Activated T-helper 1 cell treated with anti-CD3 and anti-CD28 coated beads, Interleukin-12 subunit alpha, Interleukin-12 subunit beta, Interleukin-2, Interleukin-4 antibody, amounts not matched to agents 30 ng/mL and 10 ng/mL and 1 ng/mL, durations not matched to agents 14 hours and 24 hours and 36 hours (primary cell): ENCODE measurements around the gene ACSM6. TPM values are rescaled to one million over a fixed set of nuclear protein-coding genes. Genes with fewer than 3 reads are reported as not detected.
"Not testable (repeated sequence)": the region's sequence is repeated elsewhere in the genome, so short reads cannot be mapped to it uniquely, and the experiment has no call there.

ENCODE experiments used
- DNase-seq: peaks from one replicate; pipeline ENCODE4 v3.0.0; 2021; ENCODE audit warnings: low spot score
- H3K27ac Mint-ChIP-seq: one replicate; pipeline ENCODE4 v1.8.0; 2021; ENCODE audit warnings: mild to moderate bottlenecking, mixed read lengths
- H3K27me3 Mint-ChIP-seq: one replicate; pipeline ENCODE4 v1.8.0; 2022; ENCODE audit warnings: mild to moderate bottlenecking, moderate library complexity, mixed read lengths; ENCODE audit not compliant: insufficient read depth
- H3K36me3 Mint-ChIP-seq: one replicate; pipeline ENCODE4 v1.8.0; 2021; ENCODE audit warnings: low read depth, mixed read lengths
- H3K4me1 Mint-ChIP-seq: one replicate; pipeline ENCODE4 v1.8.0; 2021; ENCODE audit warnings: low read depth, mixed read lengths
- H3K4me3 Mint-ChIP-seq: one replicate; pipeline ENCODE4 v1.8.0; 2021; ENCODE audit warnings: mild to moderate bottlenecking, moderate library complexity, mixed read lengths
- H3K9me3 Mint-ChIP-seq: one replicate; pipeline ENCODE4 v1.8.0; 2021; ENCODE audit warnings: mixed read lengths
- intact Hi-C: fragments of 100-400 bp; cut with micrococcal nuclease; formaldehyde crosslinking; loops from one replicate; pipeline ENCODE4 v1.15.1; 2024
- total RNA-seq: library from RNA; stranded (reverse); gene quantifications from 2 replicates; pipeline ENCODE4 v1.2.3, GENCODE V29; 2022

ACSM6 gene
- total RNA-seq, 1 donor from 2014 or later, result not detected

GRCh38 chr10:95188593-95188992 lies 5.4 kb upstream of the ACSM6 start:
- H3K4me1 Mint-ChIP-seq, result peaks cover 5% of the 10 kb centered on the region
- H3K9me3 Mint-ChIP-seq, result no peaks in the 10 kb centered on the region
- no peak overlapping the region for H3K4me3 Mint-ChIP-seq
- no peaks in the 10 kb centered on the region for H3K36me3 Mint-ChIP-seq
- no peak overlapping the region for H3K27ac Mint-ChIP-seq
- no peak for DNase-seq
- intact Hi-C loops, result no loop called here
- peaks cover 20% of the 10 kb centered on the region for H3K27me3 Mint-ChIP-seq

DNA sequence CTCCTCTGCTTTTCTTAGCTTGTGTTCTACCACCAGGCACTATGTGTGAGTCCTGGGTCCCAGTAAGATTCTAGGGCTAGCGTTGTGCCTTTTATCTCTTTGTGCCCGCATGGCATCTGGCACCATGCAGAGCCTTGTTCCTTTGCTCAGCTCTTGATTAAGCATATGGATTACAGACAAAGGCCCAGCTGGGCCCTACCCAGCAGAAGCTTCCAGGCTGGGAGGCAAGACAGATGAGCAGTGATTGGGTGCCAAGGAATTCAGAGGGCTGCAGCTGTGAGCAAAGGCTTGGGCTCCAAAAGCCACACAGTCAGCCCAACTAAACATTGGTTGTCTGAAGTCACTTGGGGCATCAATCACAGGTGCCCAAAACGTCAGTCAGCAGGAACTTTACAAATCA lies 2.0 kb downstream of the ACSM6 start:
- H3K9me3 Mint-ChIP-seq, result no peaks in the 10 kb centered on the region
- no peak overlapping the region for H3K27ac Mint-ChIP-seq
- peaks cover 5% of the 10 kb centered on the region for H3K27me3 Mint-ChIP-seq
- no peaks in the 10 kb centered on the region for H3K4me1 Mint-ChIP-seq
- H3K36me3 Mint-ChIP-seq, result no peaks in the 10 kb centered on the region
- no peak overlapping the region for H3K4me3 Mint-ChIP-seq
- intact Hi-C loops, result no loop called here
- DNase-seq, result no peak

- Mint-ChIP-seq H3K9me3 (no peaks in the 10 kb centered on the region), H3K27me3 (no peaks in the 10 kb centered on the region), H3K4me3 (no peak overlapping the region), H3K4me1 (no peaks in the 10 kb centered on the region), H3K36me3 (no peaks in the 10 kb centered on the region), H3K27ac (no peak overlapping the region)
- DNase-seq, result no peak
- intact Hi-C loops, result no loop called here
Observed at GRCh38 chr10:95201736-95202135, 7.7 kb downstream of the ACSM6 start.

- H3K9me3 Mint-ChIP-seq, H3K4me1 Mint-ChIP-seq, H3K27me3 Mint-ChIP-seq, H3K27ac Mint-ChIP-seq, intact Hi-C loops, DNase-seq, H3K36me3 Mint-ChIP-seq, H3K4me3 Mint-ChIP-seq: not testable (repeated sequence)
Observed at GRCh38 chr10:95202865-95203264, 8.8 kb downstream of the ACSM6 start.

DNA sequence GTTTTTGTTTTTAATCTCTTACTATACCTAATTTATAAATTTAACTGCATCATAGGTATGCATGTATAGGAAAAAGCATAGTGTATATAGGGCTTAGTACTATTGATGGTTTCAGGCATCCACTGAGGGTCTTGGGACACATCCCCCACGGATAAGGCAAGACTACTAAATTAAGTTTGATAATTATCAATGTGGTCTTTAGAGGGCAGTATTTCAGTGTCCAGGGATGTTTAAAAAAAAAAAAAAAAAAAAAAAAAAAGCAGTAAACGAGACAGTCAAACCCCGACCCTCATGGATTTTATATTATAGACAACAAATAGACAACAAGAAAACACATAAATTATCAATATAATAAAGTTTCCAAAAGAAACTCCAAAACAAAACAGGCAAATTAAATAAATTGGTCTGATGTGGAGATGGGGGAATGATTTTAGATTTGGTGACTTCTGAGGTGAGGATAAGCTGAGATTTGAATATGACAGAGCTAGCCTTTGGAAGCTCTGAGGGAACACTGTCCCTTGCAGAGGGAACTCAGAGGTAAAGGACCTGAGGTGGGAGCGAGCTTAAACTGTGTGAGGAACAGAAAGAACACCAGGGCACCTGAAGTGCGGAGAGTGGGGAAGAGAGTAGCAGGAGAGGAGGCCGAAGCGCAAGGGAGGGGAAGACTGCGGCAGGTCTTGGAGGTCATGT lies 14.8 kb downstream of the ACSM6 start:
- no peak overlapping the region for H3K4me3 Mint-ChIP-seq
- no peak for DNase-seq
- intact Hi-C loops, result loop anchor here (1.0 to 2.0 kb wide), 2 partner anchors 34 to 154 kb away; no protein-coding TSS in a partner anchor
- H3K9me3 Mint-ChIP-seq, result no peaks in the 10 kb centered on the region
- H3K36me3 Mint-ChIP-seq, result no peaks in the 10 kb centered on the region
- no peak overlapping the region for H3K27ac Mint-ChIP-seq
- H3K4me1 Mint-ChIP-seq, result no peaks in the 10 kb centered on the region
- no peaks in the 10 kb centered on the region for H3K27me3 Mint-ChIP-seq

GRCh38 chr10:95209509-95210127 lies 15.6 kb downstream of the ACSM6 start:
- Mint-ChIP-seq H3K36me3 (no peaks in the 10 kb centered on the region), H3K4me1 (no peaks in the 10 kb centered on the region), H3K9me3 (no peaks in the 10 kb centered on the region), H3K27me3 (no peaks in the 10 kb centered on the region), H3K27ac (no peak overlapping the region), H3K4me3 (no peak overlapping the region)
- DNase-seq, result no peak
- intact Hi-C loops, result loop anchor here (2.0 kb wide), 1 partner anchor 153 kb away; no protein-coding TSS in a partner anchor

GRCh38 chr10:95211606-95212279 lies 17.7 kb downstream of the ACSM6 start:
- no peak for DNase-seq
- Mint-ChIP-seq H3K4me1 (no peaks in the 10 kb centered on the region), H3K9me3 (no peaks in the 10 kb centered on the region), H3K27me3 (peaks cover 2% of the 10 kb centered on the region), H3K4me3 (no peak overlapping the region), H3K36me3 (no peaks in the 10 kb centered on the region), H3K27ac (no peak overlapping the region)
- intact Hi-C loops, result no loop called here

GRCh38 chr10:95214369-95214768 lies 20.3 kb downstream of the ACSM6 start:
- intact Hi-C loops, result no loop called here
- Mint-ChIP-seq H3K27ac (no peak overlapping the region), H3K4me1 (no peaks in the 10 kb centered on the region), H3K27me3 (peaks cover 2% of the 10 kb centered on the region), H3K4me3 (no peak overlapping the region), H3K36me3 (no peaks in the 10 kb centered on the region), H3K9me3 (no peaks in the 10 kb centered on the region)
- DNase-seq, result no peak

DNA sequence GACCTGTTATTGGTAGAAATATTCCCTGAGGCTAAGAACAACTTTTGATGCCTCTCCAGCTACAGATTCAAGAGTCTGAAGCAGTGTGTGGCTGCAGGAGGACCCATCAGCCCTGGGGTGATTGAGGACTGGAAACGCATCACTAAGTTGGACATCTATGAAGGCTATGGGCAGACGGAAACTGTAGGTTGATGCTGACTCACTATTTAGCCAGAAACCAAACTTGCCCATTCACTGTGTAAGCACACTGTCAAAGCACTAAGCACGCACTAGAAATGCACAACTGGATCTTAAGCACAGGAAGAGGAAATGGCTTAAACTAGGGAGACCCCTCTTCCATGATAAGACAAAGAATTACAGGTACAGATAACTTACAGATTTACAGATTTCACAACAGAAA lies 20.8 kb downstream of the ACSM6 start:
- peaks cover 6% of the 10 kb centered on the region for H3K27me3 Mint-ChIP-seq
- H3K4me3 Mint-ChIP-seq, result no peak overlapping the region

GRCh38 chr10:95217476-95217875 lies 23.4 kb downstream of the ACSM6 start:
- Mint-ChIP-seq H3K27ac (no peak overlapping the region), H3K36me3 (no peaks in the 10 kb centered on the region), H3K9me3 (no peaks in the 10 kb centered on the region), H3K4me3 (no peak overlapping the region), H3K4me1 (no peaks in the 10 kb centered on the region), H3K27me3 (peaks cover 9% of the 10 kb centered on the region)
- intact Hi-C loops, result no loop called here
- no peak for DNase-seq

More for the DNA sequence above, 20.8 kb downstream of the ACSM6 start:
- no peaks in the 10 kb centered on the region for H3K36me3 Mint-ChIP-seq
- intact Hi-C loops, result no loop called here
- no peak for DNase-seq
- no peak overlapping the region for H3K27ac Mint-ChIP-seq
- H3K9me3 Mint-ChIP-seq, result no peaks in the 10 kb centered on the region
- no peaks in the 10 kb centered on the region for H3K4me1 Mint-ChIP-seq

- H3K4me1 Mint-ChIP-seq, result no peaks in the 10 kb centered on the region
- H3K27me3 Mint-ChIP-seq, result peaks cover 10% of the 10 kb centered on the region
- intact Hi-C loops, result no loop called here
- H3K4me3 Mint-ChIP-seq, result no peak overlapping the region
- H3K36me3 Mint-ChIP-seq, result no peaks in the 10 kb centered on the region
- no peak overlapping the region for H3K27ac Mint-ChIP-seq
- DNase-seq, result no peak
- H3K9me3 Mint-ChIP-seq, result no peaks in the 10 kb centered on the region
Observed at GRCh38 chr10:95220539-95220938, 26.5 kb downstream of the ACSM6 start.

DNA sequence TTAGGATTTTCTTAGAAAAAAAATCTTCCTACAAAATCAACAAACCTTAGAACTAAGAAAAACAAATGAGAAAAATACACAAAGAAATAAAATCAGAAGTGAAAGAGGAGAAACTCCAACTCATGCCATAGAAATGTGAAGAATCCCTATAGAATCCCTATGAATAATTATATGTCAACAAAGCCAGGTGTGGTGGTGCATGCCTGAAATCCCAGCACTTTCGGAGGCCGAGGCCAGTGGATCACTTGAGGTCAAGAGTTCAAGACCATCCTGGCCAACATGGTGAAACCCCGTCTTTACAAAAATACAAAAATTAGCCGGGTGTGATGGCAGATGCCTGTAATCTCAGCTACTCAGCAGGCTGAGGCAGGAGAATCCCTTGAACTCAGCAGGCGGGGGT lies 27.1 kb downstream of the ACSM6 start:
- H3K4me3 Mint-ChIP-seq, result no peak overlapping the region

DNA sequence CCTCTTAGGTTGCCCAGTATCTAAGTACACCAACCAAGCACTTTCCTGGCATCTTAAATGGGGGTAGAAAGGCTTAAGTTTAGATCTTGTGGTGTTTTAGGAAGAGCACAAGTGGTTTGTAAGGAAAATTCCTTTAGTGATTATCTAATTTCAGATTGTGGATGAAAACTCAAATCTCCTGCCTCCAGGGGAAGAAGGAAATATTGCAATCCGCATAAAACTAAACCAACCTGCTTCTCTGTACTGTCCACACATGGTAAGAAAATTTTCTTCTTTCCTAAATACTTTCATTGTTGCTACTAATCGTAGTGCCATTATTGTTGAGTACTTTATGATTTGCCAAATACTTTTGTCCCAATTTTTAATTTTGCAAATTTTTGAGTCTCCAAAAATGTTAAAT lies 31.1 kb downstream of the ACSM6 start:
- Mint-ChIP-seq H3K36me3 (no peaks in the 10 kb centered on the region), H3K4me3 (no peak overlapping the region), H3K9me3 (no peaks in the 10 kb centered on the region), H3K4me1 (no peaks in the 10 kb centered on the region), H3K27ac (no peak overlapping the region), H3K27me3 (peaks cover 5% of the 10 kb centered on the region)
- intact Hi-C loops, result no loop called here
- DNase-seq, result no peak

More for the DNA sequence above, 27.1 kb downstream of the ACSM6 start:
- H3K27ac Mint-ChIP-seq, result no peak overlapping the region
- no peaks in the 10 kb centered on the region for H3K4me1 Mint-ChIP-seq
- no peaks in the 10 kb centered on the region for H3K9me3 Mint-ChIP-seq
- intact Hi-C loops, result no loop called here
- no peaks in the 10 kb centered on the region for H3K36me3 Mint-ChIP-seq
- DNase-seq, result no peak
- peaks cover 10% of the 10 kb centered on the region for H3K27me3 Mint-ChIP-seq
